HEK293T (cell line): ENCODE measurements around the gene RNF44.

Experiments used
- CTCF ChIA-PET: fragments of 350-600 bp; formaldehyde crosslinking; extraction: SDS; loops from one replicate; lab custom pipeline; 2021; ENCODE audit warnings: antibody characterized with exemption, inconsistent platforms; lab: Yijun Ruan, JAX
- POLR2A ChIA-PET: fragments of 350-600 bp; formaldehyde crosslinking; extraction: SDS; loops from one replicate; lab custom pipeline; 2020; ENCODE audit warnings: antibody characterized with exemption, inconsistent platforms; lab: Yijun Ruan, JAX
- DNase-seq: peaks from one replicate; pipeline ENCODE4 v3.0.0; 2012; ENCODE audit warnings: mixed read lengths; ENCODE audit errors: extremely low spot score
- ARNT ChIP-seq: fragments of 450-650 bp; IDR thresholded peaks from 2 replicates; pipeline ENCODE4 v1.6.1; 2017; ENCODE audit warnings: mild to moderate bottlenecking
- BHLHE40 ChIP-seq: fragments of 450-650 bp; IDR thresholded peaks from 2 replicates; pipeline ENCODE4 v1.6.1; 2016; ENCODE audit warnings: mild to moderate bottlenecking, moderate library complexity, borderline replicate concordance
- CTBP1 ChIP-seq: fragments of 450-650 bp; IDR thresholded peaks from 2 replicates; pipeline ENCODE4 v1.6.1; 2016; ENCODE audit warnings: borderline replicate concordance
- ELF4 ChIP-seq: fragments of 450-650 bp; IDR thresholded peaks from 2 replicates; pipeline ENCODE4 v1.6.1; 2017; ENCODE audit warnings: antibody characterized with exemption
- FOXA1 ChIP-seq: fragments of 450-650 bp; IDR thresholded peaks from 2 replicates; pipeline ENCODE4 v1.6.1; 2016; ENCODE audit warnings: mild to moderate bottlenecking
- FOXK2 ChIP-seq: fragments of 450-650 bp; IDR thresholded peaks from 2 replicates; pipeline ENCODE4 v1.6.1; 2016; ENCODE audit warnings: mild to moderate bottlenecking
- FOXM1 ChIP-seq: fragments of 450-650 bp; IDR thresholded peaks from 2 replicates; pipeline ENCODE4 v1.6.1; 2017; ENCODE audit warnings: mild to moderate bottlenecking, borderline replicate concordance
- HDGF ChIP-seq: fragments of 450-650 bp; IDR thresholded peaks from 2 replicates; pipeline ENCODE4 v1.6.1; 2017; ENCODE audit warnings: antibody characterized with exemption, borderline replicate concordance
- L3MBTL2 ChIP-seq: fragments of 450-650 bp; conservative IDR thresholded peaks from 2 replicates; pipeline ENCODE4 v1.6.1; 2016; ENCODE audit warnings: mild to moderate bottlenecking
- LEF1 ChIP-seq: fragments of 450-650 bp; IDR thresholded peaks from 2 replicates; pipeline ENCODE4 v1.6.1; 2017; ENCODE audit warnings: mild to moderate bottlenecking, borderline replicate concordance
- NFRKB ChIP-seq: fragments of 450-650 bp; IDR thresholded peaks from 2 replicates; pipeline ENCODE4 v1.6.1; 2016; ENCODE audit warnings: mild to moderate bottlenecking, moderate library complexity
- PKNOX1 ChIP-seq: fragments of 450-650 bp; IDR thresholded peaks from 2 replicates; pipeline ENCODE4 v1.6.1; 2016
- SP1 ChIP-seq: fragments of 450-650 bp; IDR thresholded peaks from 2 replicates; pipeline ENCODE4 v1.6.1; 2017
- SUZ12 ChIP-seq: fragments of 450-650 bp; IDR thresholded peaks from 2 replicates; pipeline ENCODE4 v1.6.1; 2016; ENCODE audit warnings: mild to moderate bottlenecking
- TARDBP ChIP-seq: fragments of 450-650 bp; IDR thresholded peaks from 2 replicates; pipeline ENCODE4 v1.6.1; 2016
- ZNF384 ChIP-seq: fragments of 450-650 bp; IDR thresholded peaks from 2 replicates; pipeline ENCODE4 v1.6.1; 2016

Gene RNF44

GRCh38 chr5:176537554-176538229 is 490 bp upstream of the RNF44 start:
- POLR2A ChIA-PET: interaction anchor here (0.6 to 4.1 kb wide), 25 partner anchors 10 to 150 kb away, joined by 3 to 27 read pairs (median 4); partner anchors contain the start of genes CDHR2, CLTB, FAF2 and HIGD2A
- CTCF ChIA-PET: interaction anchor here (0.7 to 1.0 kb wide), 2 partner anchors 90 to 176 kb away, joined by 3 to 4 read pairs; partner anchors contain the start of gene KIAA1191
- TF ChIP-seq SP1: no peak

GRCh38 chr5:176536132-176536901 is 885 bp downstream of the RNF44 start:
- DNase-seq: peak; percentile 80
- ChIA-PET POLR2A (interaction anchor here (1.5 to 4.1 kb wide), 7 partner anchors 7 to 148 kb away, joined by 4 to 27 read pairs (median 8); partner anchors contain the start of genes FAF2, HIGD2A and NOP16), CTCF (interaction anchor here (1.1 kb wide), 1 partner anchor 119 kb away, joined by 4 read pairs; no protein-coding TSS in a partner anchor)
- TF ChIP-seq FOXM1: no peak
- TF ChIP-seq TARDBP: no peak
- TF ChIP-seq L3MBTL2: peak; percentile 74
- TF ChIP-seq ELF4: no peak
- TF ChIP-seq NFRKB: no peak

More at GRCh38 chr5:176537554-176538229, 490 bp upstream of the RNF44 start:
- peak; percentile 93 for DNase-seq

GRCh38 chr5:176535664-176536131 is 1.5 kb downstream of the RNF44 start:
- TF ChIP-seq PKNOX1 (no peak), HDGF (no peak), ZNF384 (no peak), CTBP1 (no peak), ELF4 (no peak), ARNT (no peak), SP1 (no peak), FOXK2 (no peak), L3MBTL2 (no peak), FOXA1 (no peak), SUZ12 (no peak), LEF1 (no peak), BHLHE40 (no peak), NFRKB (no peak), FOXM1 (no peak), TARDBP (no peak)
- ChIA-PET CTCF (interaction anchor here (1.1 kb wide), 1 partner anchor 119 kb away, joined by 4 read pairs; no protein-coding TSS in a partner anchor), POLR2A (interaction anchor here (0.9 to 2.5 kb wide), 3 partner anchors 8 to 88 kb away, joined by 4 to 8 read pairs (median 8); partner anchors contain the start of gene FAF2)
- no peak for DNase-seq

GRCh38 chr5:176535101-176535663 is 2.0 kb downstream of the RNF44 start:
- ChIA-PET POLR2A (interaction anchor here (0.9 to 2.5 kb wide), 3 partner anchors 8 to 87 kb away, joined by 4 to 8 read pairs (median 8); partner anchors contain the start of gene FAF2), CTCF (interaction anchor here (1.1 kb wide), 1 partner anchor 118 kb away, joined by 4 read pairs; no protein-coding TSS in a partner anchor)
- DNase-seq: no peak
- TF ChIP-seq ARNT: no peak
- no peak for TF ChIP-seq CTBP1
- TF ChIP-seq SUZ12: no peak
- no peak for TF ChIP-seq ELF4
- TF ChIP-seq FOXK2: no peak
- no peak for TF ChIP-seq HDGF
- TF ChIP-seq L3MBTL2: no peak
- no peak for TF ChIP-seq ZNF384

- TF ChIP-seq PKNOX1: no peak
- TF ChIP-seq SP1: no peak
- TF ChIP-seq NFRKB: no peak
- TF ChIP-seq TARDBP: no peak
- no peak for TF ChIP-seq ZNF384
- DNase-seq: no peak
- POLR2A ChIA-PET: interaction anchor here (0.9 to 1.9 kb wide), 2 partner anchors 9 to 87 kb away, joined by 4 to 8 read pairs; partner anchors contain the start of gene FAF2
- CTCF ChIA-PET: no interaction called here
Measured at GRCh38 chr5:176534640-176535039, 2.6 kb downstream of the RNF44 start.

- no peak for DNase-seq
- no peak for TF ChIP-seq NFRKB
- no peak for TF ChIP-seq FOXM1
- TF ChIP-seq FOXK2: no peak
- CTCF ChIA-PET: interaction anchor here (0.6 kb wide), 2 partner anchors 73 to 494 kb away, joined by 4 to 6 read pairs; no protein-coding TSS in a partner anchor
- POLR2A ChIA-PET: interaction anchor here (1.7 to 1.9 kb wide), 2 partner anchors 9 to 10 kb away, joined by 8 read pairs; no protein-coding TSS in a partner anchor
Measured at GRCh38 chr5:176533894-176534611, 3.1 kb downstream of the RNF44 start.
